Adrenal gland (tissue), 5 donors: ENCODE results near the gene POLR2E.

Source experiments
- POLR2A ChIP-seq, 2 donors: fragments of 450-650 bp; IDR thresholded peaks; one replicate each; pipeline ENCODE4 v1.6.1; 2017; ENCODE audit warnings: antibody characterized with exemption in 2 of 2, mild to moderate bottlenecking in 2 of 2, moderate library complexity in 1 of 2
- TF ChIP-seq, protein P1 (sequence below), 6 experiments: fragments of 450-650 bp in 4 of 6; fragments of 200-600 bp in 2 of 6; sonication (generic) in 1 of 6; IDR thresholded peaks; 1 replicate in 5 of 6; 2 replicates in 1 of 6; pipeline versions ENCODE4 v1.5.1 to v1.8.0; 2016 to 2021; ENCODE audit warnings: antibody characterized with exemption in 6 of 6, mild to moderate bottlenecking in 2 of 6, moderate library complexity in 1 of 6
- donor health status: DM: no; HTN: no; CAD: no.

DNA sequence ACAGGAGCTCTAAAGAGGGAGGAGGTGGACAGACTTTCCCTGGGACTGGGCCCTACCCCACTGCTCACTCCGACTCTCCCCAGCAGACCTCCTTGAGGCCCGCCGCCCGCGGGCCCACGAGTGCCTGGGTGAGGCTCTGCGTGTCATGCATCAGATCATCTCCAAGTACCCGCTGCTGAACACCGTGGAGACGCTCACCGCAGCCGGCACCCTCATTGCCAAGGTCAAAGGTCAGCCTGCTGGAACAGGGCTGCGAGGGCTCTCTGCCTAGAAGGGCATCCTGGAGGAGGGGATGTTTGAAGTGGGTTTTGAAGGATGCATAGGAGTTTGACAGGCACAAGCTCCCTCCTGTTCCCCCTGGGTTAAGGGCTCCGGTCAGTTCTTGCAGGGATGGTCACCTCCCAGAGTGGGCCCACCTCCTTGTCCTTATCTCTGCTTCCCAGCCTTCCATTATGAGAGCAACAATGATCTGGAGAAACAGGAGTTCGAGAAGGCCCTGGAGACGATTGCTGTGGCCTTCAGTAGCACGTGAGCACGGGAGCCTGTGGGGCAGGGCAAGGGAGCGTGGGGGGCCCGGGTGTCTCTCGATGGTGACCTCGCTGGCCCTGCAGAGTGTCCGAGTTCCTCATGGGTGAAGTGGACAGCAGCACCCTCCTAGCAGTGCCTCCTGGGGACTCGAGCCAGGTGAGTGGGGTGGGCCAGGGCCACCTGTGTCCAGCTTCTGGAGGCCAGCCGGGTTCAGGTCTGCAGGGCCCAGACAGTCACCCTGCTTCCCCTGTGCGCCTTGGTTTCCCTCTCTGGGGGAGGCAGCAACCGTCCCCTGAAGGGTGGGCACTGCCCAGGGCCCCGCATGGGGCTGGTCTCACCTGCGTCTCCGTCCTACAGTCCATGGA lies 21.9 kb downstream of the POLR2E start:
- no peak for TF ChIP-seq POLR2A (IDR thresholded peaks at IDR 0.05)
- TF ChIP-seq, protein P1, sequence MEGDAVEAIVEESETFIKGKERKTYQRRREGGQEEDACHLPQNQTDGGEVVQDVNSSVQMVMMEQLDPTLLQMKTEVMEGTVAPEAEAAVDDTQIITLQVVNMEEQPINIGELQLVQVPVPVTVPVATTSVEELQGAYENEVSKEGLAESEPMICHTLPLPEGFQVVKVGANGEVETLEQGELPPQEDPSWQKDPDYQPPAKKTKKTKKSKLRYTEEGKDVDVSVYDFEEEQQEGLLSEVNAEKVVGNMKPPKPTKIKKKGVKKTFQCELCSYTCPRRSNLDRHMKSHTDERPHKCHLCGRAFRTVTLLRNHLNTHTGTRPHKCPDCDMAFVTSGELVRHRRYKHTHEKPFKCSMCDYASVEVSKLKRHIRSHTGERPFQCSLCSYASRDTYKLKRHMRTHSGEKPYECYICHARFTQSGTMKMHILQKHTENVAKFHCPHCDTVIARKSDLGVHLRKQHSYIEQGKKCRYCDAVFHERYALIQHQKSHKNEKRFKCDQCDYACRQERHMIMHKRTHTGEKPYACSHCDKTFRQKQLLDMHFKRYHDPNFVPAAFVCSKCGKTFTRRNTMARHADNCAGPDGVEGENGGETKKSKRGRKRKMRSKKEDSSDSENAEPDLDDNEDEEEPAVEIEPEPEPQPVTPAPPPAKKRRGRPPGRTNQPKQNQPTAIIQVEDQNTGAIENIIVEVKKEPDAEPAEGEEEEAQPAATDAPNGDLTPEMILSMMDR (IDR thresholded peaks at IDR 0.05) = no peak
